Muscle of back (tissue), 11 donors: ENCODE measurements around the gene VOPP1. TPM values are rescaled to one million over a fixed set of nuclear protein-coding genes. Genes with fewer than 3 reads are reported as not detected.

Source experiments
- DNase-seq, 3 donors: peaks; one replicate each; pipeline versions ENCODE4 v3.0.0 to v3.0.0-alpha.2; 2013
- polyA plus RNA-seq, 10 donors: library from polyadenylated mRNA; unstranded; fragments of 120-200 nt; gene quantifications; one replicate each; pipeline ENCODE4 v1.2.1, GENCODE V29; 2013; ENCODE audit not compliant: insufficient read length in 10 of 10

Gene VOPP1
- polyA plus RNA-seq, 10 donors: 23.9 to 29.3 (median 26.4) TPM

DNA sequence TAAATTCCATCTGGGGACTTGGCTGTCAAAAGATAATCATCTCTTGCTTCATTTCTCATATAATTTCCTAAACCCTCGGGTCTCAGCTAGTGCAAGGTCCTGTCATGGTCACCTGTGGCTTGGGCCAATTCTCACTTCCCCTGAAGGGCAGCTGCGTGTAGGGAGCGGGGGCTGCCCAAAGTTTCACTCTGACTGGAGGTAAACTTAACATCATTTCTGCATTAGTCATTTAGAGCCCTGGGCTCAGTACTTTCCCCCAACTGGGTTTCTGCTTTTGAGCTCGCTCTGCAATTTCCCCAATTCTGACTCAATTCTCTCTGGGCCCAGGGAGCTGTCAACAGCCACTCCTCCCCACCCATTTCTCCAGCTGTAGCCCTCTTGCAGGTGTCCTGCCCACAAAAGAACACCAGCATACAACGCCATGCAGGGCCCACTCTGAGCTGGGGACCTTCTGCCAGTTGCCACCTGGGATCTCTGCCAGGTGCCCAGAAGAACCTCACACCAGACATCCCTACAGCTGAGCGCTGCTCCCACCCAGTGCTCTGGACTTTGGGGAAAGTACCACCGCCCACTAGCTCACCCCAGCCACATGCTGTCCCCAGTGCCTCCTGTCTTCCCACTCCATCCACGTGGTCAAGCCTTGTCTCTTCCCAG is 37.9 kb downstream of the VOPP1 start:
- DNase-seq: peak in 2 of 3 donors; percentile 25 to 48

DNA sequence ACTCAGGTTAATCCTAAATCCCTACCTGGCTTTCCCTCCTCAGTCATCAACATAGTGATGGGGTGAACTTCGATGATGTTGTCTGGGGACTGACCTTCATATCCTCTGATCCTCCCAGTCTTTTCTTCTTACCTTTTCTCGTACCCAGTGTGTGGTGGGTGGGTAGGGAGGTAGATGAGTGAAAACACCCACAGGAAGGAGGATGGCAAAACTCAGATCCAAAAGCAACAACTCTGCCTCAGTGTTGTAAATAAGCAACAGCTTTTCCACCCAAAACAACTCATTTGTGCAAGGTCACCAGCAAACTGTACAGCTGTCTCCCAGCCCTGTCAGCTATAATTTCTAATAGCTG is 38.6 kb downstream of the VOPP1 start:
- DNase-seq: no peak

- no peak for DNase-seq
Measured at GRCh38 chr7:55533050-55533728, 39.1 kb downstream of the VOPP1 start.

DNA sequence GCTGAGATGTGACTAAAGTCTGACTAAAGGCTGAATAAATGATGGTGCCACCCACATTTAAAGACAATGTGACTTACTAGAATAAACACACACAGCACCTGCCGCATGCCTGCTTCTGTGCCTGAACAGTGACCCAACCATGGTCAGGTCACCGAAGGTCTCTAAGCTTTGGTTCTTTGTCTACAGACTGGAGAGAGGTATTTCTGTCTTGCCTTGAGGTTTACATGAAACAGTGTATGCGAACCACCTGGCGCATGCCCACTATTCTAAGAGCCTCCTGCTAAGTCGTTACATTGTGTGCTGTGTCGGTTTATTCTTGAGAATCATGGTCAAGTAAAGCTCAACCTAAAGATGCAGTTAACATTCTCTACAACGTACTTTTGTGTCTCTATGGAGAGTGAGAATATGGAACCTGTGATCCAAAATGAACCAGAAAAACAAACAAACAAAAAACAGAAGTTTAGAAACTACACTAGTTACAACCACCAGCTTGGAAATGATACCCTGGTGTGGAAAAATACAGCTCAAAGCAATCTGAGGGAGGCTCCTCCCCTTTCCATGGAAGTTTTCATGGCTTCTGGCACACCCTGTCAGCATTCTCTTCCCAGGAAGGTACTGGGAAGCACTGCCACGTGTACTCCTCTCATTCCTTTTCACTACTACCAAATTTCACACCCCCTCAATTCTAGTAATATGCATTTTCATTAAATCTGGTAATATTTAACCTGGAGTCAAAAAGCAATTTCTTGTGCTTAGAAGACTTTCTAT is 40.0 kb downstream of the VOPP1 start:
- no peak for DNase-seq

DNA sequence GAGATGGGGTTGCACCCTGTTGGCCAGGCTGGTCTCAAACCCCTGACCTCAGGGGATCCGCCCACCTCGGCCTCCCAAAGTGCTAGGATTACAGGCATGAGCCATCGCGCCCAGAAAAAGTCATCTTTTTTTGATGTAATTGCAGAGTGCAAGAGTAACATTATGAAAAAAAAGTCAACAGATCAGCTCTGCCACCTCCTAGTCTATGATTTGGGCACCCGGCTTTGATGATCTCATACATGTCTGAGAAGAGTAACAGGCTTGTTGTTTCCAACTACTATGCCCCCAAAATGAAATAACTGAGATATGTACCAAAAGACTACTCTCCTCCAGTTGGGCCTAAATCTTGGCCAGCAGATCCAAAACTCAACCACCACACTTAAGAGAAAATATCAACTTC is 40.8 kb downstream of the VOPP1 start:
- DNase-seq: no peak

GRCh38 chr7:55527307-55527706 is 45.0 kb downstream of the VOPP1 start:
- no peak for DNase-seq

DNA sequence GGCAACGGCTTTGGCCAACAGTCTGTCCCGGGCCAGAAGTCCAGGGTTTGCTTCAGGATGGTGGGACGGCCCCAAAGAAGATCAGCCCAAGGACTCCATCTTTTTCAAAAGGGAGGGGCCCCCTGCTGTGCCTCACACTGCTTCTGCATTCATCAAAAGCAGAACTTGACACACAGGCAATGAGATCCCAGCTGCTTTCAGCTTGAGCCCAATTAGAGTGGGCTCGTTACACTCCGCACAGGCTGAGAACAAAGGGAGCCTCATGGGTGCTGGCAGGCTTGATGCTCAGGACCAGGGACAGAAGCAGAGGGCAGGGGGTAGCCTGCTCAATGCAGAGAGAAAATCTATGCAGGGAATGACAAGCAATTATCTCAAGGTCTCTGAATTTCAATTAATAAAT is 45.5 kb downstream of the VOPP1 start:
- no peak for DNase-seq

DNA sequence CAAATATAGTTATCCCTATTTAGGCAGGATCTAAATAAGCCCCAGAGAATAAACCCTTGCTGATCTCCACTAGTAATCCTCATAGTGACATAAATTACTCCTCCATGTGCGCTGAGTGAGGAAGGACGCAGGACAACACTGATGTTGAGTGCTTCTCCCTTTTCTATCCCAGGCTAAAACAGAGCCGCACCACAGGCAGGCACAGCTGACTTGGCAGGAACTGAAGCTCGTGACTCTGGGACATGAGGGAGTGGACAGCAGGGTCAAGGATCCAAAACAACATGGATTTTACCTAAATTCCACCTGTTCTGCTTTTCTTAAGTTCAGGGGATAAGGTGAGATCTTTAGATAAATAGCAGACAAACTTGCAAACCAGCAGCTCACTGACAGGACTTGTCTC is 46.0 kb downstream of the VOPP1 start:
- no peak for DNase-seq

DNA sequence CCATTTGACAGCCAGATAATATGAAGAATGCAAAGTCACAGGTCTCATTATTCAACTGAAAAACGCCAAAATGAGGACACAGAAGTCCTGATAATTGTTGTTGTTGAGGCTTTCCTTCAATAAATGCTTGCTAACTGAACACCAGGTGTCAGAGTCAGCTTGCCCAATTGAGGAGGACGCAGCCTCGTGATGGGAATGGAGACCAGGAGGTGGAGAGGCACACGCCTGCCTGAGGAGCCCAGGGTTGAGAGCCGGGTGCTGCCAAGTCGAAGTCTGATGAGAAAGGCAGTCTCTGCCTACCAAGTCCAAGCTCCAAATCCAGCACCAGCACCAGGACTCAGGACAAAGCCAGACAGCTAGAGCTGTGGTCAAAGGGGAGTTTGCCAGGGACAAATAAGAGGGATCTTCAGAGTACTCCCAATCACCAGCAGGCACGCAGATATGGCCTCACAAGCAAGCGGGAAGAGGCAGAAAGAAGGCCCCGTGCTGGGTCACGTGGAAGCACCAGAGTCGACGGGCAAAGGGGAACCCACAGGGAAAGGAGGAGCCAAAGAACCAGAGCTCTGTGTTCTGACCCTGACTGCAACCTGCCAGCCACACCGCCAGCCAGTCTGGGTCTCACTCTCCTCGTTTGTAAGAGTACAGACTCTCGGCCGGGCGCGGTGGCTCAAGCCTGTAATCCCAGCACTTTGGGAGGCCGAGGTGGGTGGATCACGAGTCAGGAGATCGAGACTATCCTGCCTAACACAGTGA is 47.6 kb downstream of the VOPP1 start:
- no peak for DNase-seq

- DNase-seq: no peak
Measured at GRCh38 chr7:55523366-55523765, 48.9 kb downstream of the VOPP1 start.

- no peak for DNase-seq
Measured at GRCh38 chr7:55521917-55522902, 50.1 kb downstream of the VOPP1 start.

DNA sequence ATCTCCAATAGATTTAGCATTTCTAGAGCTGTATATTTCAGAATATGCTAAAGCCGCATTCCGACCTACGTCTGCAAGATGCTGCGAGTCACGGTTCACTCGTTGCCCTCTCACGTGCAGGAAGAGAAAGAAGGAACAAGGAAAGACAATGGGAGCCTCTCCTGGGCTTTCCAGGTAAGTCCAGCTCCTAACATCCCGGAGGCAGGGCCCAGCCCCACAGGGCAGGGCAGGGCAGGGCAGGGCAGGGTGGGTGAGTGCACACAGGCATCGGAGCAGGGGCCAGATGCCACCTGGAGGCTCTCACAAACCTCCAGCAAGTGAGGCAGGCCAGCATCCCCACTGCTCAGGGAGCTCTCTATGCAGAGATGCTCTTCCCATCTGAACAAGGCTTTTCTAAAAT is 50.8 kb downstream of the VOPP1 start:
- DNase-seq: no peak

GRCh38 chr7:55520426-55521140 is 51.7 kb downstream of the VOPP1 start:
- no peak for DNase-seq

- DNase-seq: no peak
Measured at GRCh38 chr7:55518836-55519235, 53.5 kb downstream of the VOPP1 start.

DNA sequence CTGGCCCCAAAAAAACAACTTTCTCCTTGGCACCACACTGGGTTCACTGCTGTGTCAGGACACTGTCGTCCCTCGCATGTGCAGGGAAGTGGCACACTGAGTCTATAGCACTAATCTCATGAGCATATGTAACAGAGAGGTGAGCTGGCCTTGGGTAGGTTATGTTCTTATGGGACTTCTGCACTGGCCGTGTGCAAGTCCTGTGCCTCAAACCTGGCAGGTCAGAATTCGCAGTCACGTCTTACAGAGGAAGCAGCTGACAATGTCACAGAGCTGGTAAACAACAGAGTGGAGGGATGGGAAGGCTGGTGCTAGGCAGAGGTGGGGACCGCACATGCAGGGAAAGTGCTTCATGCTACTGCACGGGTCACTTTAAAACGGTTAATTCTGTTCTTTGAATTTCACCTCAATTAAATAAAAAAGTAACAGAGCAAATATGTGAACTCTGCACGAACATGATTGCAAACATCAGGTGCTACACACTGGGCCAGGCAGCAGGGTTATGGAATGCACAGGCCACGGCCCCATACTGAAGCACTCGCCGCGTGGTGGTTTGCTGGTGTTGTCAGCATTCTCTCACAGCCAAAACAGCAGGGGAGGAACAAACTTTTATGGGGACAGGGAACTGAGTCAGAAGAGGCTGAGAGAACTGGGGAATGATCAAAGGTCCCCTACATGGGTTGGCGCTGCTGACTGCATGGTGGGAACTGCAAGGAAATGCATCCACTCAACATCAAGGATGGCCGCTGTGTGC is 54.2 kb downstream of the VOPP1 start:
- no peak for DNase-seq

DNA sequence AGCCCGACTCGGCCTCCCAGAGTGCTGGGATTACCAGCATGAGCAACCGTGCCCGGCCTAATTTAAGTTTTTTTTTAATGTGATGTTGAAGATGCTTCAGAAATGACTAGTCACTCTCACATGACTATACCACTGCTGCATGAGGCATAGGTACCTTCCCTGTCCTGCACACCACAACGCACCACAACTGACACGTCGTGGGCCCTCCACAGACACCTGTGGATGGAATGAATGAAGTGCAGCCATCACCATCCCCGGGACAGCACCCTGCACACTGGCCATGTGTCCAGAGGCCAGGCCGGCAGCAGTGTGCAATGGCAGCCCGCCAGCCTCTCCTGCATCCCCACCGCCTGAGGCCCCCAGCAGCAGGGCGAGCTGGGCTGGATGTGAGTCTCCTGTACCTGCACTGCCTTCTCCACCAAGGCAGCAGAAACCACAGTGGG is 55.1 kb downstream of the VOPP1 start:
- no peak for DNase-seq

GRCh38 chr7:55516409-55516808 is 55.9 kb downstream of the VOPP1 start:
- no peak for DNase-seq

DNA sequence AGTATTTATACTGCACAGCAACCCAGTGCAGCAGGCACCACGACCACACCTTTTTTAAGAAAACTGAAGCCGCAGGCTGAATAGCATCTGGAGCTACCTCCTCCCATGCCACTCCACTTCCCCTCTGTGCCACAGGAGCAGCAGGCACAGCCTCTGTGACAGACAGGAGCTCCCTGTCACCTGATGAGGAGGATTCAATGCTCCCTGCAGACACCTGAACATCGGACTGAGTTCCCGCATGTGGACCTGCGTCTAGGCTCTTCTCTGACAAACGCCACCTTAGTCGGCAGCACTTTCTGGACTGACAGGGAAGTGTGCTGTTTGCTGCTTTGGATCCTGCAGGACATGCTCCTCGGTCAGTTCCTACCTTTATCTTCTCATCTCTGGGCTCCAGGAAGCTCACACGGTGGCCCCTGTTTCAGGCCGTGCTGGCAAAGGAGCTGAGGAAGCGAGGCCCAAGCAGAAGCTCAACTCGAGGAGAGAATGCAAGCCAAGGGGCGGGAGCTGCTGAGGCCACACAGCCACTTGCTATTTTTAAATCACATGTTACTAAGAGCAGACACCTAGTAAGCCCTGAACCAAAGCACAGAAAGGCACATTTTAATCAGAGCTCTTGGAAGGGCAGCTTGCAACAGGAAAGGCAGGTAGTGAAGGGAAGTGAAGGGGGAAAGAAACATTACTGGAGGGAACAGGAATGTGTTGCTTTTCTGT is 56.6 kb downstream of the VOPP1 start:
- peak in 1 of 3 donors; percentile 27 for DNase-seq
